CD4-positive, alpha-beta T cell (primary cell): ENCODE results near the gene MLLT1. TPM values are rescaled to one million over a fixed set of nuclear protein-coding genes. Genes with fewer than 3 reads are reported as not detected.
"Not testable (repeated sequence)": the region's sequence is repeated elsewhere in the genome, so short reads cannot be mapped to it uniquely, and the experiment has no call there.

Experiments
- ATAC-seq: fragments of 200-7000 bp; cut with Tn5 transposase; one replicate; pipeline ENCODE4 v1.10.0; 2022; ENCODE audit warnings: mild to moderate bottlenecking; ENCODE audit not compliant: poor library complexity
- CTCF ChIA-PET: fragments of 350-600 bp; sonication (Branson Sonifier 250); formaldehyde crosslinking; loops from one replicate; lab custom pipeline; 2021; ENCODE audit warnings: antibody characterized with exemption, inconsistent platforms; lab: Charles Lee
- POLR2A ChIA-PET: fragments of 350-600 bp; sonication (Branson Sonifier 250); formaldehyde crosslinking; loops from one replicate; lab custom pipeline; 2021; ENCODE audit warnings: antibody characterized with exemption, inconsistent platforms; lab: Charles Lee
- DNase-seq, 14 experiments: peaks; one replicate each; pipeline ENCODE4 v3.0.0-alpha.2; 2013 to 2020; ENCODE audit warnings: mixed read lengths in 2 of 14
- H3K27ac ChIP-seq, 2 donors: one replicate each; pipeline versions ENCODE4 v1.5.1 to v1.7.0; 2013; ENCODE audit warnings: low read length in 2 of 2, low read depth in 1 of 2, mild to moderate bottlenecking in 1 of 2
- H3K27me3 ChIP-seq, 2 experiments: 1 replicate in 1 of 2; 2 replicates in 1 of 2; pipeline versions ENCODE4 v1.6.1 to v1.7.0; 2013; ENCODE audit warnings: low read length in 2 of 2, control low read depth in 1 of 2, mild to moderate bottlenecking in 1 of 2, moderate library complexity in 1 of 2; ENCODE audit not compliant: insufficient read depth in 2 of 2, control insufficient read depth in 1 of 2
- H3K36me3 ChIP-seq: one replicate; pipeline ENCODE4 v1.6.1; 2013; ENCODE audit warnings: low read length, control low read depth; ENCODE audit not compliant: insufficient read depth
- H3K4me1 ChIP-seq: one replicate; pipeline ENCODE4 v1.6.1; 2013; ENCODE audit warnings: low read length, control low read depth; ENCODE audit not compliant: insufficient read depth
- H3K4me3 ChIP-seq: one replicate; pipeline ENCODE4 v1.5.1; 2013; ENCODE audit warnings: mild to moderate bottlenecking, low read length, moderate library complexity
- H3K9me3 ChIP-seq, 2 experiments: 1 replicate in 1 of 2; 2 replicates in 1 of 2; pipeline versions ENCODE4 v1.6.1 to v1.7.0; 2013; ENCODE audit warnings: low read length in 2 of 2, mild to moderate bottlenecking in 2 of 2, control low read depth in 1 of 2, moderate library complexity in 1 of 2; ENCODE audit not compliant: control insufficient read depth in 1 of 2, insufficient read depth in 1 of 2
- H3K27ac Mint-ChIP-seq: one replicate; pipeline ENCODE4 v1.8.0; 2020; ENCODE audit warnings: mixed read lengths
- H3K27me3 Mint-ChIP-seq: one replicate; pipeline ENCODE4 v1.8.0; 2021; ENCODE audit warnings: mixed read lengths
- H3K36me3 Mint-ChIP-seq: one replicate; pipeline ENCODE4 v1.8.0; 2021; ENCODE audit warnings: low read depth, mixed read lengths
- H3K4me1 Mint-ChIP-seq: one replicate; pipeline ENCODE4 v1.8.0; 2021; ENCODE audit warnings: low read depth, mixed read lengths
- H3K4me3 Mint-ChIP-seq: one replicate; pipeline ENCODE4 v1.8.0; 2020; ENCODE audit warnings: mild to moderate bottlenecking, mixed read lengths
- H3K9me3 Mint-ChIP-seq: one replicate; pipeline ENCODE4 v1.8.0; 2020; ENCODE audit warnings: mixed read lengths
- intact Hi-C, 2 experiments: fragments of 100-400 bp; cut with DNase I in 1 of 2; cut with micrococcal nuclease in 1 of 2; formaldehyde crosslinking; loops; one replicate each; pipeline versions ENCODE4 v1.15.1 to v1.9.0; 2023 to 2025; cut with DNase I, micrococcal nuclease
- total RNA-seq, 174 experiments: library from RNA in 2 of 174; stranded (reverse) in 2 of 174; gene quantifications; one replicate each; pipeline ENCODE4 v1.2.3 and lab custom pipeline; 2021 to 2026
- TF ChIP-seq, protein P1 (sequence below): fragments of 200-600 bp; IDR thresholded peaks from one replicate; pipeline ENCODE4 v1.8.0; 2022; ENCODE audit warnings: antibody characterized with exemption, mild to moderate bottlenecking

The MLLT1 gene
- total RNA-seq, 2 experiments from 2014 or later, result 18.3 to 22.1 TPM

DNA sequence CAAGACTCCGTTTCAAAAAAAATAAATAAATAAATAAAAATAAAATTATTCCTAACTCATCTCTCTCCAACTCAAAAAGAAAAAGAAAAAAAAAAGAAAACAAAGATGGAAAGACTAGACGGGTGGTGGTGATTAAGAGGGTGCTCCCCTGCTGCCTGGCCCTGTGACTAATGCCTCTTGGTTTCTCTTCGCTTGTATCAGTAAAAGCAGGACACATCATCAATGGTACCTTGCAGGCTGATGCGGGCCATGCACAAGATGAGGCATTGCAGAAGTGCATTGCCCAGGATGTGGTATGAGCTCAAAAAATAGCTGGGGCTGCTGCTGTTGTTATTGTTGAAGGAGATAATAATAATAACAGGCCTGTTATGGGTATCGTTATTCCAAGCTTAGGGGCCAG is 39.0 kb upstream of the MLLT1 start:
- no peak overlapping the region for H3K27ac Mint-ChIP-seq
- POLR2A ChIA-PET, result no interaction called here

DNA sequence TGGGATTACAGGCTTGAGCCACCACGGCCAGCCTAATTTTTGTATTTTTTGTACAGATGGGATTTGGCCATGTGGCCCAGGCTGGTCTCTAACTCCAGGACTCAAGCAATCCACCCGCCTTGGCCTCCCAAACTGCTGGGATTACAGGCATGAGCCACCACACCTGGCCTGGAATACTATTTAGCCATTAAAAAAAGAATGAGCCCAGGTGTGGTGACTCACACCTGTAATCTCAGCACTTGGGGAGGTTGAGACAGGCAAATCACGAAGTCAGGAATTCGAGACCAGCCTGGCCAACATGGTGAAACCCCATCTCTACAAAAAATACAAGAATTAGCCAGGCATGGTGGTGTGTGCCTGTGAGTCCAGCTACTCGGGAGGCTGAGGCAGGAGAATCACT is 35.9 kb upstream of the MLLT1 start:
- CTCF ChIA-PET, H3K4me1 Mint-ChIP-seq, POLR2A ChIA-PET, H3K36me3 Mint-ChIP-seq, H3K27me3 Mint-ChIP-seq, H3K27me3 ChIP-seq, H3K36me3 ChIP-seq, H3K9me3 Mint-ChIP-seq, DNase-seq, H3K27ac Mint-ChIP-seq, H3K4me3 Mint-ChIP-seq, ATAC-seq, H3K27ac ChIP-seq, intact Hi-C loops, H3K4me3 ChIP-seq, H3K4me1 ChIP-seq: not testable (repeated sequence)
- peaks cover 0 to 16% of the 10 kb centered on the region in 2 experiments for H3K9me3 ChIP-seq

More for the DNA sequence above, 39.0 kb upstream of the MLLT1 start:
- no peak for ATAC-seq
- CTCF ChIA-PET, result no interaction called here
- Mint-ChIP-seq H3K36me3 (peaks cover 9% of the 10 kb centered on the region), H3K4me3 (no peak overlapping the region), H3K4me1 (no peaks in the 10 kb centered on the region), H3K27me3 (no peaks in the 10 kb centered on the region), H3K9me3 (no peaks in the 10 kb centered on the region)
- no peaks in the 10 kb centered on the region for H3K4me1 ChIP-seq
- H3K27ac ChIP-seq, result no peak overlapping the region
- no peaks in the 10 kb centered on the region for H3K27me3 ChIP-seq
- TF ChIP-seq, protein P1, sequence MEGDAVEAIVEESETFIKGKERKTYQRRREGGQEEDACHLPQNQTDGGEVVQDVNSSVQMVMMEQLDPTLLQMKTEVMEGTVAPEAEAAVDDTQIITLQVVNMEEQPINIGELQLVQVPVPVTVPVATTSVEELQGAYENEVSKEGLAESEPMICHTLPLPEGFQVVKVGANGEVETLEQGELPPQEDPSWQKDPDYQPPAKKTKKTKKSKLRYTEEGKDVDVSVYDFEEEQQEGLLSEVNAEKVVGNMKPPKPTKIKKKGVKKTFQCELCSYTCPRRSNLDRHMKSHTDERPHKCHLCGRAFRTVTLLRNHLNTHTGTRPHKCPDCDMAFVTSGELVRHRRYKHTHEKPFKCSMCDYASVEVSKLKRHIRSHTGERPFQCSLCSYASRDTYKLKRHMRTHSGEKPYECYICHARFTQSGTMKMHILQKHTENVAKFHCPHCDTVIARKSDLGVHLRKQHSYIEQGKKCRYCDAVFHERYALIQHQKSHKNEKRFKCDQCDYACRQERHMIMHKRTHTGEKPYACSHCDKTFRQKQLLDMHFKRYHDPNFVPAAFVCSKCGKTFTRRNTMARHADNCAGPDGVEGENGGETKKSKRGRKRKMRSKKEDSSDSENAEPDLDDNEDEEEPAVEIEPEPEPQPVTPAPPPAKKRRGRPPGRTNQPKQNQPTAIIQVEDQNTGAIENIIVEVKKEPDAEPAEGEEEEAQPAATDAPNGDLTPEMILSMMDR, result no peak
- H3K36me3 ChIP-seq, result no peaks in the 10 kb centered on the region
- DNase-seq, result no peak
- intact Hi-C loops, result no loop called here
- H3K4me3 ChIP-seq, result no peak overlapping the region
- peaks cover 0 to 2% of the 10 kb centered on the region in 2 experiments for H3K9me3 ChIP-seq

DNA sequence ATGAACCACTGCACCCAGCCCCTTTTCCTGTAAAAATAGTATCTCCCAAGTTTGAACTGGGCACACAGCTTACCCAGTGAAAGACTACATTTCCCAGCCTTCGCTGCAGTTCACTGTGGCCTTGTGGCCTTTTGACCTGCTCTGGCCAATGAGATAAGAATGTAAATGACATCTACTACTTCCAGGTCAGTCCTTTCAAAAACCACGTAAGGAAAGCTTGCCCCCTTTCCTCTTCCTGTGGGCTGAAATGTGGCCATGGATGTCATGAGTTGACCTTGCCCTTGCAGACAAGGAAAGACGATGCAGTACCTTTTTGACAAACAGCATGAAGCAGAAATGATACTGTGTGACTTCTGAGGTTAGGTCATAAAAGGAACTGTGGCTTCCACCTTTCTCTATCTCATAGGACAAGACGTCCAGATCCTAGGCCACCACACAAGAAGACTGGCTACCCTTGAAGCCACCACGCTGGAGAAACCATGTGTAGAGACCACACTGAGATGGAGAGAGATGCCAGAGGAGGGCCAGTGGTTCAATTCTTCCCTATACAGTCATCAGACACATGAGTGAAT is 33.7 kb upstream of the MLLT1 start:
- Mint-ChIP-seq H3K27me3 (no peaks in the 10 kb centered on the region), H3K36me3 (peaks cover 6% of the 10 kb centered on the region), H3K27ac (no peak overlapping the region), H3K9me3 (peaks cover 3% of the 10 kb centered on the region), H3K4me3 (no peak overlapping the region), H3K4me1 (no peaks in the 10 kb centered on the region)
- no peak for DNase-seq
- Histone ChIP-seq H3K27me3 (no peaks in the 10 kb centered on the region), H3K4me3 (no peak overlapping the region), H3K9me3 (peaks cover 0 to 16% of the 10 kb centered on the region in 2 experiments), H3K27ac (no peak overlapping the region), H3K4me1 (no peaks in the 10 kb centered on the region), H3K36me3 (no peaks in the 10 kb centered on the region)
- TF ChIP-seq, protein P1, result no peak
- ChIA-PET POLR2A (no interaction called here), CTCF (no interaction called here)
- ATAC-seq, result no peak
- intact Hi-C loops, result no loop called here

DNA sequence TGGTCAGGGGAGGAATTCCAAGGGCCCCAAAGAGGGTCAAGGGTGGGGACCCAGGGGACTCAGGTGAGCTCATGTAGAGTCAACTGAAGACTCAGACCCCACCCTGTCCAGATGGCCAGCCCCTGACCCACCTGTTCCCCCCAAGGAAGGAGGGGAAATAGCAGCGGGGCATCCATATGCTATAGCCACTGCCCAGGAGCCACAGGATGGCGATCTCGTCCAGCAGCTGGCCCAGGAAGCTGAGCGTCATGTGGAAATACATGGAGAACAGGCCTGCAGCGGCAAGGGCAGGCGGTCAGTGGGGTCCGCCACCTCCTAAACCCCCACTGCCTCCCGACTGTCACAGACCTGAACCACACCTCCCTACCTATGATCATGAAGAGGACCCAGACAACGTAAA is 32.2 kb upstream of the MLLT1 start:
- Mint-ChIP-seq H3K27me3 (no peaks in the 10 kb centered on the region), H3K4me1 (no peaks in the 10 kb centered on the region), H3K27ac (no peak overlapping the region), H3K36me3 (peaks cover 2% of the 10 kb centered on the region), H3K4me3 (no peak overlapping the region), H3K9me3 (peaks cover 3% of the 10 kb centered on the region)
- TF ChIP-seq, protein P1, result no peak
- ChIA-PET POLR2A (no interaction called here), CTCF (interaction anchor here (0.9 kb wide), 1 partner anchor 17 kb away, joined by 4 read pairs; no protein-coding TSS in a partner anchor)
- Histone ChIP-seq H3K4me1 (no peaks in the 10 kb centered on the region), H3K27me3 (no peaks in the 10 kb centered on the region), H3K9me3 (peaks cover 0 to 16% of the 10 kb centered on the region in 2 experiments), H3K27ac (no peak overlapping the region), H3K4me3 (no peak overlapping the region), H3K36me3 (no peaks in the 10 kb centered on the region)
- DNase-seq (no peak), ATAC-seq (no peak)
- intact Hi-C loops, result no loop called here
